Keratinocyte (primary cell): ENCODE measurements around the gene CALML5.

Experiments used
- EZH2 ChIP-seq: IDR thresholded peaks from one replicate; pipeline ENCODE4 v1.6.1; 2012; ENCODE audit warnings: inconsistent platforms, mild to moderate bottlenecking, low read length, moderate library complexity
- TF ChIP-seq, protein P1 (sequence below), 3 experiments: IDR thresholded peaks in 1 of 3; conservative IDR thresholded peaks in 1 of 3; optimal IDR thresholded peaks in 1 of 3; 2 replicates in 2 of 3; 3 replicates in 1 of 3; pipeline versions ENCODE3 to v1.5.1; 2011; ENCODE audit warnings: low read length in 3 of 3, mild to moderate bottlenecking in 3 of 3, moderate library complexity in 2 of 3, control low read depth in 1 of 3, inconsistent platforms in 1 of 3; ENCODE audit not compliant: insufficient read depth in 2 of 3; ENCODE audit errors: extremely low read depth in 1 of 3

DNA sequence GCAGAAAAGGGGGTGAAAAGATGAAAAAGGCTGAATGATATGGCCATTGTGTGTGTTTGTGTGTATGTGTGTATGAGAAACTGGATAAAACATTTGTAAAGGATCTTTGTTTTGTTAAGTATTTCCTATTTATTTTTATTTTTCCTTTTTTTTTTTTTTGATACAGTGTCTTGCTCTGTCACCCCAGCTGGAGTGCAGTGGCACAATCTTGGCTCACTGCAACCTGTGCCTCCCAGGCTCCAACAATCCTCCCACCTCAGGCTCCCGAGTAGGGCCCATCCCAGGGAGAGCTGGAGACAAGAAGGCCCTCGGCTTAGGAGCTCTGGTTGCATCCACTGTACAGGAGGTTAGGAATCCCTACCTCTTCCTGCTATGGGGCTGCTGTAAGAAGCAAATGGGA, 6.9 kb upstream of the CALML5 start:
- TF ChIP-seq, protein P1, sequence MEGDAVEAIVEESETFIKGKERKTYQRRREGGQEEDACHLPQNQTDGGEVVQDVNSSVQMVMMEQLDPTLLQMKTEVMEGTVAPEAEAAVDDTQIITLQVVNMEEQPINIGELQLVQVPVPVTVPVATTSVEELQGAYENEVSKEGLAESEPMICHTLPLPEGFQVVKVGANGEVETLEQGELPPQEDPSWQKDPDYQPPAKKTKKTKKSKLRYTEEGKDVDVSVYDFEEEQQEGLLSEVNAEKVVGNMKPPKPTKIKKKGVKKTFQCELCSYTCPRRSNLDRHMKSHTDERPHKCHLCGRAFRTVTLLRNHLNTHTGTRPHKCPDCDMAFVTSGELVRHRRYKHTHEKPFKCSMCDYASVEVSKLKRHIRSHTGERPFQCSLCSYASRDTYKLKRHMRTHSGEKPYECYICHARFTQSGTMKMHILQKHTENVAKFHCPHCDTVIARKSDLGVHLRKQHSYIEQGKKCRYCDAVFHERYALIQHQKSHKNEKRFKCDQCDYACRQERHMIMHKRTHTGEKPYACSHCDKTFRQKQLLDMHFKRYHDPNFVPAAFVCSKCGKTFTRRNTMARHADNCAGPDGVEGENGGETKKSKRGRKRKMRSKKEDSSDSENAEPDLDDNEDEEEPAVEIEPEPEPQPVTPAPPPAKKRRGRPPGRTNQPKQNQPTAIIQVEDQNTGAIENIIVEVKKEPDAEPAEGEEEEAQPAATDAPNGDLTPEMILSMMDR (optimal IDR thresholded peaks at IDR 0.05 in 1 of 3, IDR thresholded peaks at IDR 0.05 in 1 of 3, conservative IDR thresholded peaks at IDR 0.05 in 1 of 3; ENCODE audit: extremely low read depth in 1 of 3, insufficient read depth in 2 of 3, low read length in 3 of 3) = no peak
- no peak for TF ChIP-seq EZH2
